ENCODE results near the gene PUS10. TPM values are rescaled to one million over a fixed set of nuclear protein-coding genes. Genes with fewer than 3 reads are reported as not detected.
"Not testable (repeated sequence)": the region's sequence is repeated elsewhere in the genome, so short reads cannot be mapped to it uniquely, and the experiment has no call there.

The PUS10 gene, protein sequence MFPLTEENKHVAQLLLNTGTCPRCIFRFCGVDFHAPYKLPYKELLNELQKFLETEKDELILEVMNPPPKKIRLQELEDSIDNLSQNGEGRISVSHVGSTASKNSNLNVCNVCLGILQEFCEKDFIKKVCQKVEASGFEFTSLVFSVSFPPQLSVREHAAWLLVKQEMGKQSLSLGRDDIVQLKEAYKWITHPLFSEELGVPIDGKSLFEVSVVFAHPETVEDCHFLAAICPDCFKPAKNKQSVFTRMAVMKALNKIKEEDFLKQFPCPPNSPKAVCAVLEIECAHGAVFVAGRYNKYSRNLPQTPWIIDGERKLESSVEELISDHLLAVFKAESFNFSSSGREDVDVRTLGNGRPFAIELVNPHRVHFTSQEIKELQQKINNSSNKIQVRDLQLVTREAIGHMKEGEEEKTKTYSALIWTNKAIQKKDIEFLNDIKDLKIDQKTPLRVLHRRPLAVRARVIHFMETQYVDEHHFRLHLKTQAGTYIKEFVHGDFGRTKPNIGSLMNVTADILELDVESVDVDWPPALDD
- total RNA-seq: 1 to 10 TPM; 6.0 to 6.5 TPM

- intact Hi-C loops (cut with micrococcal nuclease): loop anchor here (1.0 to 10.0 kb wide), 15 partner anchors 41 to 835 kb away; partner anchors contain the start of genes BCL11A, FAM161A, PAPOLG and REL
- peaks cover 15% of the 10 kb centered on the region for H3K36me3 Mint-ChIP-seq (ENCODE audit: low read depth)
- H3K27me3 Mint-ChIP-seq (ENCODE audit: low read depth): no peaks in the 10 kb centered on the region
- H3K4me1 Mint-ChIP-seq (ENCODE audit: low read depth): peaks cover 43% of the 10 kb centered on the region
- peak within 1 kb of the TSS; percentile 98 for H3K4me3 Mint-ChIP-seq
- H3K27ac Mint-ChIP-seq: peak within 1 kb of the TSS; percentile 95
- peak; percentile 76 for DNase-seq
- CTCF ChIA-PET: interaction anchor here (0.6 to 2.2 kb wide), 6 partner anchors 18 to 262 kb away, joined by 3 to 7 read pairs (median 3); no protein-coding TSS in a partner anchor
- no peaks in the 10 kb centered on the region for H3K9me3 Mint-ChIP-seq
Measured at GRCh38 chr2:61017556-61018317, at the start of gene PUS10, which contains the start of gene PEX13. PUS10 (minus strand) TSS chr2:61018255; CDS start chr2:61011890, 6,365 bp downstream. PEX13 (plus strand) TSS chr2:61017720; CDS start chr2:61017760, 40 bp downstream.

DNA sequence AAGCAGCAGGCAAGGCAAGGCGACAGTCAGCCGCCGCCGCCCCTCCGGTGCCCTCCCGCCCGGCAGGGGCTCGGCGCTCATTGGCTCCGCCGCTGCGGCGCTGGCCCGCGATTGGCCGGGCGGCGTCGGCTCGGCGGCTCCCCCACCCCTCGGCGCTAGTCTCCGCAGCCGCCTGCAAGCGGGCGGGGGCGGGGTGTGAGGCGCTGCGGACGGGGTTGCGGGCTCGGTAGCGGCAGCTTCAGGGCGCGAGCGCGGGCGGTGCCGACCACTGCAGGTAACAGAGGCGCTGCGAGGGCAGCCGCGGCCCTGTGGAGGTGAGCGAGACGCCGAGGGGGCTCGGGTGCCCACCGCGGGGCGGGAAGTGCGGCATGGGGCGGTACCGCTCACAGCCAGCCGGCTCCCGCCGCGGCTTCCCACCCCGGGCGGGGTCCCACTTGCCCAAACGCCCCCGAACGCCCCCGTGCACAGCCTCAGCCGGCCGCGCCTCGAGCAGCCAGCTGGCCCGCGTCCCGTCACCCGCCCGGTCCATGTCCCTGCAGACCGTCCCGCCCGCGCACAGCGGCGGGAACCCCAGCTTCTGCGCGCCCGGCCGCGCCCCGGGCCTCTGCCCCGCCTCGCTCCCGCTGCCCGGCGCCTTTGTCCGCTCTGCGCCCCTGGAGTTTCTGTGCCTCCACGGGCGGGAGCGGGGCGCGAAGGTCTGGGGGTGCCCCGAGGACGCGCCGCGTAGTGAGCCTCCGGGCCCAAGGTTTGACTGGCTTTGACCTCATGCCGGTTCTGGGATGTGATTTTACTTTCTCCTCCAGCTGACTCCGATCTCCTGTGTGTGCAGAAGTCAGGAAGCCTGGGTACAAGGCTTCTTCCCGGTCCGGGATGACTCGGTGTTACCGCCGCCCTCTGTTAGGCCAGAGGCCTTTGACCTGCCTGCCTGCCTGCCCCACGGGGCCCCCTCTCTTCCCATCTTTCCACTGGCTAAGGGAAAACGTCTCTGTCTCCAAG lies 48.0 kb upstream of the PUS10 start, which contains the start of gene SANBR:
SANBR (plus strand) TSS at position 158 of the 996 bp plus-strand sequence. CDS start 4,480 bp downstream, outside the sequence.
- H3K9me3 Mint-ChIP-seq: no peaks in the 10 kb centered on the region
- peak within 1 kb of the TSS; percentile 84 for H3K4me3 Mint-ChIP-seq
- CTCF ChIA-PET: no interaction called here
- H3K27me3 Mint-ChIP-seq (ENCODE audit: low read depth): no peaks in the 10 kb centered on the region
- peaks cover 8% of the 10 kb centered on the region for H3K4me1 Mint-ChIP-seq (ENCODE audit: low read depth)
- no peak within 1 kb of the TSS for H3K27ac Mint-ChIP-seq
- peak; percentile 83 for DNase-seq
- H3K36me3 Mint-ChIP-seq (ENCODE audit: low read depth): no peaks in the 10 kb centered on the region
- intact Hi-C loops (cut with micrococcal nuclease): loop anchor here (1.0 to 5.0 kb wide), 6 partner anchors 49 to 698 kb away; partner anchors contain the start of genes PEX13 and XPO1

DNA sequence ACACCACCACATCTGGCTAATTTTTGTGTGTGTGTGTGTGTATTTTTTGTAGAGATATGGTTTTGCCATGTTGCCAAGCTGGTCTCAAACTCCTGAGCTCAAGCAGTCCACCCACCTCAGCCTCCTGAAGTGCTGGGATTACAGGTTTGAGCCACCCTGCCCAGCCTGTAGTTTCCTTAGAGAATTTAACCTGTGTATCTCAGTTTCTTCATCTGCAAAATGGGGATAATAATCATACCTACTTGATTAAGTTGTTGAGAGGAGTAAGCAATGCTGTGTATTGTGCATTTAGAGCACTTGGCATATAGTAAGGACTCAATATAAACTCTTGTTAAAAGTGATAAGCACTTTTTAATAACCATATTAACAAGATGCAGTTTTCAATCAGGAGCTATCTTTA lies 41.3 kb upstream of the PUS10 start:
- H3K36me3 Mint-ChIP-seq (ENCODE audit: low read depth): peaks cover 11% of the 10 kb centered on the region
- intact Hi-C loops (cut with micrococcal nuclease): no loop called here
- no peaks in the 10 kb centered on the region for H3K4me1 Mint-ChIP-seq (ENCODE audit: low read depth)
- no peak overlapping the region for H3K4me3 Mint-ChIP-seq
- no peak for DNase-seq
- CTCF ChIA-PET: interaction anchor here (1.0 kb wide), 1 partner anchor 33 kb away, joined by 3 read pairs; no protein-coding TSS in a partner anchor
- H3K27ac Mint-ChIP-seq: no peak overlapping the region
- H3K9me3 Mint-ChIP-seq: no peaks in the 10 kb centered on the region
- no peaks in the 10 kb centered on the region for H3K27me3 Mint-ChIP-seq (ENCODE audit: low read depth)

DNA sequence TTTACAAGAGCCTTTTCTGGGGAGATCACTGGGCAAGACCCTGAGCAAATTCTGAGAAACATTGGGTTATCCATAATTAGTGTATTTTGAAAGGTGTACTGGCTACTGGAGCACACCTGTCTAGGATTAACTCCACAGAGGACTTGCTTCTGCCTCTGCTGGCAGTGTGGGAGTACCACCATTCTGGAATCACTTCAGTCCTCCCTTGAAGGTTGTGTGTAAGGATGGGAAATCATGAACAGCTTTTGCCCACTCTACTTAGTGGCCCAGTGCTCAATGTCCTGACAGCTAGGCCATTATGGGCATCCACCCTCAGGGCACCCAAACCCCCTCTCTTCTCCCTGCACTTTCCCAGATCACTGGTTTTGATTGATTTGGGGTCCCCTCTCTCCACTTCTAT lies 39.5 kb upstream of the PUS10 start:
- CTCF ChIA-PET: no interaction called here
- H3K36me3 Mint-ChIP-seq (ENCODE audit: low read depth): peaks cover 11% of the 10 kb centered on the region
- no peak overlapping the region for H3K4me3 Mint-ChIP-seq
- no peaks in the 10 kb centered on the region for H3K4me1 Mint-ChIP-seq (ENCODE audit: low read depth)
- intact Hi-C loops (cut with micrococcal nuclease): no loop called here
- DNase-seq: no peak
- H3K27me3 Mint-ChIP-seq (ENCODE audit: low read depth): no peaks in the 10 kb centered on the region
- no peak overlapping the region for H3K27ac Mint-ChIP-seq
- H3K9me3 Mint-ChIP-seq: no peaks in the 10 kb centered on the region

DNA sequence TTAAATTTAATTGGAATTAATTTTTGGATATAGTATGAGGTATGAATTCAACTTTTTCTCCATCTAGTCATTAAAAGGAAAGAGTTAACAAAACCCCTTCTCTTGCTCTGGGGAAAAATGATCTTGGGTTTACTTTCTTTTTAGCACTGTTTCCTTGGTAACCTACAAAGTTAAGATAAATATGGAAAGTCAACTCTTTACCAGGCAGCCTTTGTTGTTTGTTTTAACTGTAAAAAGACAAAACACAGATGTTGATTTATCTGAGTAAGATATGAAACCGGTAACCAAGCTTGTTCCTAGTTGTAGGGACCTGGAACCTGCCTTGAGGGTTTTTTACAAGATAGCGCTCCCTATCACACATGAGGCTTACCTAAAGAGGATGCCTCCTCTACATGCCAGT lies 37.5 kb upstream of the PUS10 start:
- Mint-ChIP-seq H3K4me1 (ENCODE audit: low read depth) (no peaks in the 10 kb centered on the region), H3K27me3 (ENCODE audit: low read depth) (no peaks in the 10 kb centered on the region), H3K27ac (no peak overlapping the region), H3K4me3 (no peak overlapping the region), H3K9me3 (no peaks in the 10 kb centered on the region), H3K36me3 (ENCODE audit: low read depth) (peaks cover 11% of the 10 kb centered on the region)
- intact Hi-C loops (cut with micrococcal nuclease): no loop called here
- DNase-seq: no peak
- CTCF ChIA-PET: interaction anchor here (0.5 kb wide), 1 partner anchor 561 kb away, joined by 4 read pairs; no protein-coding TSS in a partner anchor

DNA sequence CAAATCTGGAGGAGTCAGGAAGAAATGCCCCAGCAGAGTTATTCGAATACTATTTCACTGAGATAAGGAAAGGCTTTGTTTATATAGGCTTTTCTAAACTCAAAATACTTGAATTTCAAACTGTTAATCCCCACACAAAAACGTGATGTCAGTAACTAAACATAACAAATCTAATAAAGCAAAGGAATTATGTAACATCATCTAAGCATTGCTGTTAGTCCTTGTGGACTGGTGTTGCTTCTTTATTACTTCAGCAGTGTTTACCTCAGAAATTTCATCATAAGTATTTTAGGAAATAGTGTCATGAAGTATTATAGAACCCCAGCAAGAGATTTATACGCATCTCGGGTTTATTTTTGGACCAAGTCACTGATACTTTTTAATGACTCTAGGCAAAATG lies 27.9 kb upstream of the PUS10 start:
- H3K9me3 Mint-ChIP-seq: no peaks in the 10 kb centered on the region
- no peak overlapping the region for H3K27ac Mint-ChIP-seq
- H3K27me3 Mint-ChIP-seq (ENCODE audit: low read depth): no peaks in the 10 kb centered on the region
- CTCF ChIA-PET: no interaction called here
- H3K4me1 Mint-ChIP-seq (ENCODE audit: low read depth): peaks cover 13% of the 10 kb centered on the region
- intact Hi-C loops (cut with micrococcal nuclease): no loop called here
- H3K4me3 Mint-ChIP-seq: no peak overlapping the region
- no peak for DNase-seq
- peaks cover 22% of the 10 kb centered on the region for H3K36me3 Mint-ChIP-seq (ENCODE audit: low read depth)

DNA sequence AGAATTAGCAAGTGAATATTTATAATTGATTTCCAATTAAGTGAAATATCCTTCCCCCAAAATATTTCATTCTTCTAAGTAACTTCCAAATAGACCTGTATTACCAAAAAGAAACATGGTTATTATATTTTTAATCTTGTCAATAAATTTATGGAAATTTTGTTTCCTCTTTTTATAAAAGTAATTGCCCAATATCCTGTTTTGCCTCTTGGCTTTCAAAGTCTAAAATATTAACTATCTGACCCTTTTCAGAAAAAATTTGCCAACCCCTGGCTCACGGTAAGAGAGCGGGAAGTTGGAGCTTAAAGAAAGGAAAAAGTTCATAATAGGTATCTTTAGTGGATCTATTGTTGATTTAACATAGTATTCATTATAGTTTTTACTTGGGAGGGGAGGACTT lies 27.2 kb upstream of the PUS10 start:
- Mint-ChIP-seq H3K36me3 (ENCODE audit: low read depth) (peaks cover 22% of the 10 kb centered on the region), H3K4me3 (no peak overlapping the region), H3K9me3 (no peaks in the 10 kb centered on the region), H3K27me3 (ENCODE audit: low read depth) (no peaks in the 10 kb centered on the region), H3K27ac (no peak overlapping the region), H3K4me1 (ENCODE audit: low read depth) (peaks cover 16% of the 10 kb centered on the region)
- DNase-seq: no peak
- CTCF ChIA-PET: no interaction called here
- intact Hi-C loops (cut with micrococcal nuclease): no loop called here

DNA sequence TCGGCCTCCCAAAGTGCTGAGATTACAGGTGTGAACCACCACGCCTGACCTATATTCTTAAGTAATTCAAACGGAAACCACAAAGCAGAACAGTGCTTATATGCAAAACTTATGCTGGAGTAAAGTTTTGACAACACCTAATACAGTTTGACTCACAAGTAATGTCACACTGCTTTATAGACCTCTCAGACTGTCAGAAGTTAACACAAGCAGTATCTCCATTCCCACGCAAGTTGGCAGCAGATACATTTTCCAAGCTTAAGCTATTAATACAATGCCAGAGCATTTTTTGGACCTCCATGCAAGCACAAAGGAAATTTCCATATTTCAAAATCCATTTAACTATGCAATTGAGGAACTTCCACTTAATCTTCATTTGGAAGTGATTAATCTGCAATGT lies 26.6 kb upstream of the PUS10 start:
- Mint-ChIP-seq H3K9me3 (no peaks in the 10 kb centered on the region), H3K4me3 (no peak overlapping the region), H3K4me1 (ENCODE audit: low read depth) (peaks cover 16% of the 10 kb centered on the region), H3K27ac (no peak overlapping the region), H3K27me3 (ENCODE audit: low read depth) (no peaks in the 10 kb centered on the region), H3K36me3 (ENCODE audit: low read depth) (peaks cover 22% of the 10 kb centered on the region)
- DNase-seq: no peak
- CTCF ChIA-PET: no interaction called here
- intact Hi-C loops (cut with micrococcal nuclease): no loop called here

DNA sequence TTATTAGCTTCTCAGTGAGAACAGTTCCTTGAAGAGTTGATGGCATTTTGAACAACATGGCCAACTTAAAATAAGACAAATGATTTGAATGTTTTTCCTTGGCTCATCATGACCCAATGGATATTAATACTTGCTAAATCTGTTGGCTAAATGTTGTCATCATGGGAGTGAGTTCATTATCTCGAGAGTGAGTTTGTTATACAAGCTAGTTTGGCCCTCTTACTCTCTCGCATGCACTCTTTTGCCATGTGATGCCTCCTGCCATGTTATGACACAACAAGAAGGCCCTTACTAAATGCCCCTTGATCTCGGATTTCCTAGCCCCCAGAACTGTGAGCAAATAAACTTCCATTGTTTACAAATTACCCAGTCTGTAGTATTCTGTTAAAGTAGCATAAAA lies 24.8 kb upstream of the PUS10 start:
- H3K27me3 Mint-ChIP-seq (ENCODE audit: low read depth): no peaks in the 10 kb centered on the region
- peaks cover 22% of the 10 kb centered on the region for H3K36me3 Mint-ChIP-seq (ENCODE audit: low read depth)
- H3K9me3 Mint-ChIP-seq: peaks cover 6% of the 10 kb centered on the region
- intact Hi-C loops (cut with micrococcal nuclease): no loop called here
- CTCF ChIA-PET: no interaction called here
- no peak for DNase-seq
- no peak overlapping the region for H3K27ac Mint-ChIP-seq
- H3K4me3 Mint-ChIP-seq: no peak overlapping the region
- peaks cover 16% of the 10 kb centered on the region for H3K4me1 Mint-ChIP-seq (ENCODE audit: low read depth)

DNA sequence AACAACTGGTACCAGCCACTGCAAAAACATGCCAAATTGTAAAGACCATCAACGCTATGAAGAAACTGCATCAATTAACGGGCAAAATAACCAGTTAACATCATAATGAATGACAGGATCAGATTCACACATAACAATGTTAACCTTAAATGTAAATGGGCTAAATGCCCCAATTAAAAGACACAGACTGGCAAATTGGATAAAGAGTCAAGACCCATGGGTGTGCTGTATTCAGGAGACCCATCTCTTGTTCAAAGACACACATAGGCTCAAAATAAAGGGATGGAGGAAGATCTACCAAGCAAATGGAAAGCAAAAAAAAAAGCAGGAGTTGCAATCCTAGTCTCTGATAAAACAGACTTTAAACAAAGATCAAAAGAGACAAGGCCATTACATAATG lies 18.6 kb upstream of the PUS10 start:
- not testable (repeated sequence) for H3K4me1 Mint-ChIP-seq (ENCODE audit: low read depth); H3K27ac Mint-ChIP-seq
- CTCF ChIA-PET: interaction anchor here (0.6 kb wide), 1 partner anchor 426 kb away, joined by 3 read pairs; no protein-coding TSS in a partner anchor

DNA sequence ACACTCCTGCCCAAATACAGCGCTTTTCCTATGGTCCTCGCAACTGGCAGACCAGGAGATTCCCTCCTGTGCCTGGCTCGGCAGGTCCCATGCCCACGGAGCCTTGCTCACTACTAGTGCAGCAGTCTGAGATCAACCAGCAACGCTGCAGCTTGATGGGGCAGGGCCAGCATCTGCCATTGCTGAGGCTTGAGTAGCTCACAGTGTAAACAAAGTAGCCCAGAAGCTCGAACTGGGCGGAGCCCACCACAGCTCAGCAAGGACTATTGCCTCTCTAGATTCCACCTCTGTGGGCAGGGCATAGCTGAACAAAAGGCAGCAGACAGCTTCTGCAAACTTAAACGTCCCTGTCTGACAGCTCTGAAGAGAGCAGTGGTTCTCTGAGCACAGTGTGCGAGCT lies 16.5 kb upstream of the PUS10 start:
- DNase-seq; H3K9me3 Mint-ChIP-seq; H3K4me1 Mint-ChIP-seq (ENCODE audit: low read depth); H3K4me3 Mint-ChIP-seq; H3K27ac Mint-ChIP-seq; intact Hi-C loops (cut with micrococcal nuclease); CTCF ChIA-PET; H3K27me3 Mint-ChIP-seq (ENCODE audit: low read depth): not testable (repeated sequence)
- peaks cover 27% of the 10 kb centered on the region for H3K36me3 Mint-ChIP-seq (ENCODE audit: low read depth)

More for the DNA sequence above, 18.6 kb upstream of the PUS10 start:
- peaks cover 29% of the 10 kb centered on the region for H3K36me3 Mint-ChIP-seq (ENCODE audit: low read depth)
- H3K9me3 Mint-ChIP-seq; H3K4me3 Mint-ChIP-seq; DNase-seq; H3K27me3 Mint-ChIP-seq (ENCODE audit: low read depth); intact Hi-C loops (cut with micrococcal nuclease): not testable (repeated sequence)

All from activated naive CD4-positive, alpha-beta T cell treated with anti-CD3 and anti-CD28 coated beads for 36 hours (primary cell).